ENCODE data around the gene CFAP69. TPM values are rescaled to one million over a fixed set of nuclear protein-coding genes. Genes with fewer than 3 reads are reported as not detected.

CFAP69 gene
- total and polyA plus RNA-seq, 2 donors (not counting 1 experiment from before 2014, with no cell fraction given) = 0.10 to 0.15 TPM

- TF ChIP-seq EZH2 (IDR thresholded peaks at IDR 0.05; ENCODE audit: borderline replicate concordance, insufficient read depth, low read depth, low read length, poor library complexity, severe bottlenecking) (no peak), CTCF (IDR thresholded peaks at IDR 0.05) (peak; percentile 76)
- DNase-seq (peak; percentile 98), ATAC-seq (ENCODE audit: low read depth) (peak; percentile 94)
- intact Hi-C loops (cut with micrococcal nuclease) = loop anchor here (1.0 to 5.0 kb wide), 4 partner anchors 57 to 381 kb away; partner anchors contain the start of genes CFAP69 and CLDN12
- Histone ChIP-seq H3K9ac (ENCODE audit: low read length) (peak within 1 kb of the TSS; percentile 97), H3K9me3 (ENCODE audit: control extremely low read depth in 1 of 3, control insufficient read depth in 2 of 3, insufficient read depth in 1 of 3, low read length in 2 of 3) (no peaks in the 10 kb centered on the region), H4K20me1 (ENCODE audit: control insufficient read depth, insufficient read depth, low read length, poor library complexity, severe bottlenecking) (peaks cover 5% of the 10 kb centered on the region), H3K4me3 (ENCODE audit: control extremely low read depth in 1 of 5, extremely low read depth in 1 of 5, insufficient read depth in 1 of 5, low read depth in 2 of 5, low read length in 4 of 5) (peak within 1 kb of the TSS; percentile 67 to 93 (median 86)), H2AFZ (ENCODE audit: insufficient read depth, low read depth, low read length, poor library complexity, severe bottlenecking) (peak within 1 kb of the TSS; percentile 96), H3K4me1 (ENCODE audit: control insufficient read depth in 2 of 2, insufficient read depth in 2 of 2, low read length in 2 of 2) (peaks cover 14 to 17% of the 10 kb centered on the region in 2 donors), H3K27me3 (replicated peaks in 1 of 4; ENCODE audit: control extremely low read depth in 1 of 4, control insufficient read depth in 3 of 4, insufficient read depth in 4 of 4, low read length in 3 of 4) (no peaks in the 10 kb centered on the region), H3K4me2 (replicated peaks; ENCODE audit: low read depth, low read length, poor library complexity, severe bottlenecking) (peak within 1 kb of the TSS; percentile 88), H3K79me2 (ENCODE audit: control insufficient read depth, insufficient read depth, low read length) (peaks cover 47% of the 10 kb centered on the region), H3K27ac (ENCODE audit: low read length in 2 of 2) (peak within 1 kb of the TSS; percentile 95 to 96), H3K36me3 (replicated peaks in 1 of 2; ENCODE audit: control extremely low read depth in 1 of 2, control insufficient read depth in 1 of 2, extremely low read depth in 1 of 2, insufficient read depth in 2 of 2, low read length in 1 of 2) (peaks cover 0 to 1% of the 10 kb centered on the region in 2 experiments)
- WGBS (ENCODE audit: insufficient coverage) = under 1% methylated on average over 28 of the region's 37 CpGs
- H3K4me1 Mint-ChIP-seq = peaks cover 49% of the 10 kb centered on the region
- CTCF ChIA-PET = interaction anchor here (1.0 to 1.9 kb wide), 10 partner anchors 10 to 192 kb away, joined by 3 to 11 read pairs (median 6); partner anchors contain the start of genes CLDN12 and STEAP1
- H3K4me3 Mint-ChIP-seq = peak within 1 kb of the TSS; percentile 99
- peak within 1 kb of the TSS; percentile 99 for H3K27ac Mint-ChIP-seq
- no peaks in the 10 kb centered on the region for H3K27me3 Mint-ChIP-seq
- H3K9me3 Mint-ChIP-seq (ENCODE audit: insufficient read depth) = no peaks in the 10 kb centered on the region
- POLR2A ChIA-PET = interaction anchor here (1.3 kb wide), 1 partner anchor 57 kb away, joined by 4 read pairs; the partner anchor contains the start of gene CLDN12
Measured at GRCh38 chr7:90346336-90347125, 101.6 kb downstream of the CFAP69 start, which contains the start of gene GTPBP10. Gene GTPBP10, plus strand, starts transcription at chr7:90346716. Its CDS starts 26 bp downstream, at chr7:90346742.
